ENCODE measurements around the gene RNF214.

The RNF214 gene

GRCh38 chr11:117251506-117251905, 19.0 kb downstream of the RNF214 start:
- H3K27ac ChIP-seq (ENCODE audit: low read length): no peak overlapping the region
- H3K4me2 ChIP-seq (ENCODE audit: insufficient read depth, low read length): no peak overlapping the region
- H4K20me1 ChIP-seq (ENCODE audit: insufficient read depth, low read length): no peaks in the 10 kb centered on the region
- H3K36me3 ChIP-seq (ENCODE audit: insufficient read depth, low read length): peaks cover 45% of the 10 kb centered on the region
- ATAC-seq (ENCODE audit: insufficient read depth, low read depth): no peak
- TF ChIP-seq CTCF (IDR thresholded peaks at IDR 0.05; ENCODE audit: borderline replicate concordance, extremely low read depth, low read length, poor library complexity, severe bottlenecking): no peak
- no peak for TF ChIP-seq EZH2 (IDR thresholded peaks at IDR 0.05; ENCODE audit: borderline replicate concordance, low read depth, low read length, severe bottlenecking)
- H3K9me3 ChIP-seq (ENCODE audit: insufficient read depth, low read length, severe bottlenecking): no peaks in the 10 kb centered on the region
- H3K27me3 ChIP-seq (ENCODE audit: insufficient read depth, low read length, poor library complexity): no peaks in the 10 kb centered on the region
- no peak overlapping the region for H3K4me3 ChIP-seq (ENCODE audit: low read depth in 1 of 2, low read length in 2 of 2)
- no peak overlapping the region for H3K9ac ChIP-seq (ENCODE audit: low read depth, low read length)
- no peak for DNase-seq
- H3K4me1 ChIP-seq (ENCODE audit: insufficient read depth, low read length): no peaks in the 10 kb centered on the region
- H2AFZ ChIP-seq (ENCODE audit: low read depth, low read length): no peak overlapping the region
- no peaks in the 10 kb centered on the region for H3K79me2 ChIP-seq (ENCODE audit: insufficient read depth, low read length)

DNA sequence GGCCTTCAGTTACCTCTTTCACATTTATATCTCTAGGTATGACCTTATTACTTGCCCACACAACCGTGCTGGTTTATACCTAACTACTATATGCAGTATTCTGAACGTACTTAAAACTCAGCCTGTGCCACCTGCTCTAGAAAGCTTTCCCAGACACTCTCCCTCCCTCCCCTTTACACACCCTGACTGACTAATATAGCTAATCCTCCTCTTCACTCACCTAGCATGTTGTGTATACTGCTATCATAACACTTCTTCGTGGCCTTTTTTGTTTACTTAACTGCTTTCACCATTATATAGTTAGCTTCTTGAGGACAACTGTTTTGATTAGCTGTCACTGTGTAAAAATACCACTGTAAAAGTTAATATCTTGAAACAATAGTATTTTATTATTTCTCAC, 23.5 kb downstream of the RNF214 start:
- Histone ChIP-seq H2AFZ (ENCODE audit: low read depth, low read length) (no peak overlapping the region), H3K79me2 (ENCODE audit: insufficient read depth, low read length) (no peaks in the 10 kb centered on the region), H3K9ac (ENCODE audit: low read depth, low read length) (no peak overlapping the region), H3K4me1 (ENCODE audit: insufficient read depth, low read length) (no peaks in the 10 kb centered on the region), H3K36me3 (ENCODE audit: insufficient read depth, low read length) (peaks cover 21% of the 10 kb centered on the region), H3K4me2 (ENCODE audit: insufficient read depth, low read length) (no peak overlapping the region), H4K20me1 (ENCODE audit: insufficient read depth, low read length) (no peaks in the 10 kb centered on the region), H3K27me3 (ENCODE audit: insufficient read depth, low read length, poor library complexity) (no peaks in the 10 kb centered on the region), H3K9me3 (ENCODE audit: insufficient read depth, low read length, severe bottlenecking) (no peaks in the 10 kb centered on the region), H3K27ac (ENCODE audit: low read length) (no peak overlapping the region), H3K4me3 (ENCODE audit: low read depth in 1 of 2, low read length in 2 of 2) (no peak overlapping the region)
- no peak for TF ChIP-seq CTCF (IDR thresholded peaks at IDR 0.05; ENCODE audit: borderline replicate concordance, extremely low read depth, low read length, poor library complexity, severe bottlenecking)
- no peak for TF ChIP-seq EZH2 (IDR thresholded peaks at IDR 0.05; ENCODE audit: borderline replicate concordance, low read depth, low read length, severe bottlenecking)
- ATAC-seq (ENCODE audit: insufficient read depth, low read depth) (no peak), DNase-seq (no peak)

GRCh38 chr11:117256573-117256972, 24.1 kb downstream of the RNF214 start:
- no peak overlapping the region for H3K9ac ChIP-seq (ENCODE audit: low read depth, low read length)
- H3K4me1 ChIP-seq (ENCODE audit: insufficient read depth, low read length): no peaks in the 10 kb centered on the region
- no peaks in the 10 kb centered on the region for H3K27me3 ChIP-seq (ENCODE audit: insufficient read depth, low read length, poor library complexity)
- DNase-seq (no peak), ATAC-seq (ENCODE audit: insufficient read depth, low read depth) (no peak)
- H3K27ac ChIP-seq (ENCODE audit: low read length): no peak overlapping the region
- H3K4me3 ChIP-seq (ENCODE audit: low read depth in 1 of 2, low read length in 2 of 2): no peak overlapping the region
- H3K36me3 ChIP-seq (ENCODE audit: insufficient read depth, low read length): peaks cover 21% of the 10 kb centered on the region
- no peak overlapping the region for H2AFZ ChIP-seq (ENCODE audit: low read depth, low read length)
- no peak for TF ChIP-seq CTCF (IDR thresholded peaks at IDR 0.05; ENCODE audit: borderline replicate concordance, extremely low read depth, low read length, poor library complexity, severe bottlenecking)
- no peak for TF ChIP-seq EZH2 (IDR thresholded peaks at IDR 0.05; ENCODE audit: borderline replicate concordance, low read depth, low read length, severe bottlenecking)
- no peaks in the 10 kb centered on the region for H4K20me1 ChIP-seq (ENCODE audit: insufficient read depth, low read length)
- no peak overlapping the region for H3K4me2 ChIP-seq (ENCODE audit: insufficient read depth, low read length)
- H3K79me2 ChIP-seq (ENCODE audit: insufficient read depth, low read length): no peaks in the 10 kb centered on the region
- H3K9me3 ChIP-seq (ENCODE audit: insufficient read depth, low read length, severe bottlenecking): no peaks in the 10 kb centered on the region

DNA sequence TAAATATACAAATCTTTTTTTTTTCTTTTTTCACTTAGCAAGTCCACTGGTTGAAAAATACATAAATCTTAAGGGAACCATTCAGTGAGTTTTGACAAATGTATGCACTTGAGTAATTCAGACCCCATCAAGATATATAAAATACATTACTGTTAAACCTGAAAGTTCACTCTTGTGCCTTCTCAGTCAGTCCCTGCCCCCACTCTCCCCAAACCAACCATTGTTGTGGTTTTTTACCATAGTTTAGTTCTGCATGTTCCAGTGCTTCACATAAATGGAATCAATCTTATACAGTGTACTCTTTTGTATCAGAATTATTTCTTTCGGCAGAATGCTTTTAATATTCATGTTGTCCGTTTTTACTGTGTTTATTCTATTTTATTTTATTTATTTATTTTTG, 26.1 kb downstream of the RNF214 start:
- H3K27me3 ChIP-seq (ENCODE audit: insufficient read depth, low read length, poor library complexity): no peaks in the 10 kb centered on the region
- H2AFZ ChIP-seq (ENCODE audit: low read depth, low read length): no peak overlapping the region
- no peak overlapping the region for H3K27ac ChIP-seq (ENCODE audit: low read length)
- no peaks in the 10 kb centered on the region for H3K9me3 ChIP-seq (ENCODE audit: insufficient read depth, low read length, severe bottlenecking)
- no peaks in the 10 kb centered on the region for H4K20me1 ChIP-seq (ENCODE audit: insufficient read depth, low read length)
- no peak overlapping the region for H3K9ac ChIP-seq (ENCODE audit: low read depth, low read length)
- ATAC-seq (ENCODE audit: insufficient read depth, low read depth) (no peak), DNase-seq (no peak)
- no peak overlapping the region for H3K4me3 ChIP-seq (ENCODE audit: low read depth in 1 of 2, low read length in 2 of 2)
- H3K4me2 ChIP-seq (ENCODE audit: insufficient read depth, low read length): no peak overlapping the region
- no peak for TF ChIP-seq CTCF (IDR thresholded peaks at IDR 0.05; ENCODE audit: borderline replicate concordance, extremely low read depth, low read length, poor library complexity, severe bottlenecking)
- no peaks in the 10 kb centered on the region for H3K4me1 ChIP-seq (ENCODE audit: insufficient read depth, low read length)
- peaks cover 24% of the 10 kb centered on the region; the same call in 1 of the 2 replicates for H3K36me3 ChIP-seq (ENCODE audit: insufficient read depth, low read length)
- no peaks in the 10 kb centered on the region for H3K79me2 ChIP-seq (ENCODE audit: insufficient read depth, low read length)
